GM19099 (cell line): ENCODE results near the gene AIF1.
A peak's percentile ranks its signal among the peaks of the same experiment; 100 is the strongest.

ENCODE experiments used
- POLR2A ChIP-seq: IDR thresholded peaks from 3 replicates; pipeline ENCODE4 v1.6.1; 2011; ENCODE audit warnings: low read depth; ENCODE audit not compliant: insufficient read length; ENCODE audit errors: extremely low read depth

AIF1 gene

GRCh38 chr6:31627690-31628287, 12.8 kb downstream of the AIF1 start:
- no peak for TF ChIP-seq POLR2A

- TF ChIP-seq POLR2A: no peak
Observed at GRCh38 chr6:31629014-31629413, 14.0 kb downstream of the AIF1 start.

- no peak for TF ChIP-seq POLR2A
Observed at GRCh38 chr6:31630177-31630934, 15.3 kb downstream of the AIF1 start.

GRCh38 chr6:31631209-31631608, 16.2 kb downstream of the AIF1 start:
- TF ChIP-seq POLR2A: no peak

GRCh38 chr6:31631681-31632278, 16.7 kb downstream of the AIF1 start:
- TF ChIP-seq POLR2A: no peak

- TF ChIP-seq POLR2A: peak; percentile 9
Observed at GRCh38 chr6:31632279-31632946, 17.4 kb downstream of the AIF1 start.

GRCh38 chr6:31633447-31633846, 18.4 kb downstream of the AIF1 start:
- TF ChIP-seq POLR2A: no peak

- no peak for TF ChIP-seq POLR2A
Observed at GRCh38 chr6:31634131-31634530, 19.1 kb downstream of the AIF1 start.

GRCh38 chr6:31634969-31635575, 20.0 kb downstream of the AIF1 start:
- no peak for TF ChIP-seq POLR2A

- no peak for TF ChIP-seq POLR2A
Observed at GRCh38 chr6:31636698-31637596, 21.9 kb downstream of the AIF1 start.

GRCh38 chr6:31639043-31639442, 24.0 kb downstream of the AIF1 start:
- TF ChIP-seq POLR2A: no peak

GRCh38 chr6:31639449-31639861, 24.4 kb downstream of the AIF1 start:
- no peak for TF ChIP-seq POLR2A

- no peak for TF ChIP-seq POLR2A
Observed at GRCh38 chr6:31640612-31641011, 25.6 kb downstream of the AIF1 start.

GRCh38 chr6:31641370-31641769, 26.3 kb downstream of the AIF1 start:
- no peak for TF ChIP-seq POLR2A

GRCh38 chr6:31642798-31643570, 27.9 kb downstream of the AIF1 start:
- no peak for TF ChIP-seq POLR2A
